Panc1 (cell line): Measurements from ENCODE around the gene N4BP3. TPM values are rescaled to one million over a fixed set of nuclear protein-coding genes. Genes with fewer than 3 reads are reported as not detected.
A peak's percentile ranks its signal among the peaks of the same experiment; 100 is the strongest.
"Not testable (repeated sequence)": the region's sequence is repeated elsewhere in the genome, so short reads cannot be mapped to it uniquely, and the experiment has no call there.

ENCODE experiments used
- ATAC-seq: fragments of 200-7000 bp; cut with Tn5 transposase; 2 replicates; pipeline ENCODE4 v1.9.1; 2020; ENCODE audit warnings: mild to moderate bottlenecking, moderate library complexity
- BruUV-seq: library from RNA; stranded (reverse); fragments of 400-500 nt; replicated peaks from 2 replicates; lab custom pipeline; 2021; lab: Mats Ljungman, UMichigan
- CTCF ChIA-PET: fragments of 300-600 bp; sonication (Branson Sonifier 250); formaldehyde crosslinking; loops from one replicate; lab custom pipeline; 2022; ENCODE audit warnings: antibody characterized with exemption; lab: Charles Lee
- POLR2A ChIA-PET: fragments of 300-600 bp; sonication (Branson Sonifier 250); formaldehyde crosslinking; loops from one replicate; lab custom pipeline; 2022; ENCODE audit warnings: antibody characterized with exemption; lab: Charles Lee
- DNase-seq: peaks from one replicate; pipeline ENCODE4 v3.0.0-alpha.2; 2010; ENCODE audit warnings: low read depth, low spot score
- H3K27ac ChIP-seq: 2 replicates; pipeline ENCODE4 v1.5.1; 2011; ENCODE audit warnings: mild to moderate bottlenecking, low read length, inconsistent platforms
- H3K27me3 ChIP-seq: fragments of 200-500 bp; sonication (Bioruptor generic); 2 replicates; pipeline ENCODE4 v1.6.0; 2014; ENCODE audit warnings: low read length, inconsistent platforms; ENCODE audit not compliant: control insufficient read depth, insufficient read depth
- H3K36me3 ChIP-seq: fragments of 200-500 bp; sonication (Bioruptor generic); 2 replicates; pipeline ENCODE4 v1.5.1; 2014; ENCODE audit warnings: inconsistent platforms, mild to moderate bottlenecking, low read length, moderate library complexity; ENCODE audit not compliant: control insufficient read depth, insufficient read depth
- H3K4me1 ChIP-seq: 2 replicates; pipeline ENCODE4 v1.5.1; 2011; ENCODE audit warnings: inconsistent platforms, mild to moderate bottlenecking, low read length, moderate library complexity; ENCODE audit not compliant: control insufficient read depth, insufficient read depth
- H3K4me3 ChIP-seq, 2 experiments: 2 replicates each; pipeline ENCODE4 v1.5.1; 2011 to 2012; ENCODE audit warnings: low read depth in 2 of 2, low read length in 2 of 2, mild to moderate bottlenecking in 2 of 2, inconsistent platforms in 1 of 2, moderate library complexity in 1 of 2
- H3K9me3 ChIP-seq: fragments of 200-500 bp; sonication (Bioruptor generic); 2 replicates; pipeline ENCODE4 v1.5.1; 2014; ENCODE audit warnings: low read depth, mild to moderate bottlenecking, inconsistent platforms, low read length, moderate library complexity; ENCODE audit not compliant: control insufficient read depth, insufficient read depth
- CTCF ChIP-seq: fragments of 450-650 bp; IDR thresholded peaks from 2 replicates; pipeline ENCODE4 v1.5.1; 2017; ENCODE audit warnings: mild to moderate bottlenecking
- POLR2AphosphoS5 ChIP-seq: IDR thresholded peaks from 2 replicates; pipeline ENCODE4 v1.6.1; 2012; ENCODE audit warnings: mild to moderate bottlenecking, low read depth, low read length, moderate library complexity
- SIN3A ChIP-seq: IDR thresholded peaks from 2 replicates; pipeline ENCODE4 v1.6.1; 2012; ENCODE audit warnings: low read depth, mild to moderate bottlenecking, low read length, moderate library complexity, borderline replicate concordance; ENCODE audit not compliant: insufficient read depth
- TCF7L2 ChIP-seq: IDR thresholded peaks from 2 replicates; pipeline ENCODE4 v1.6.1; 2011; ENCODE audit warnings: mild to moderate bottlenecking, low read depth, low read length, inconsistent platforms
- in situ Hi-C: cut with HindIII; loops from 2 replicates; pipeline ENCODE4 v1.10.0; 2016; ENCODE audit warnings: low sequenced_read_pairs, low pct_unique_long_range_greater_than_20kb
- intact Hi-C: fragments of 100-400 bp; cut with micrococcal nuclease; formaldehyde crosslinking; loops from one replicate; pipeline ENCODE4 v1.10.0; 2022; ENCODE audit not compliant: unreplicated experiment
- total RNA-seq: library from RNA; stranded (reverse); gene quantifications from one replicate; pipeline ENCODE4 v1.2.1, GENCODE V29; 2021; ENCODE audit not compliant: unreplicated experiment
- TF ChIP-seq, protein P1 (sequence below), 2 experiments: IDR thresholded peaks; 2 replicates each; pipeline ENCODE4 v1.6.1; 2011 to 2012; ENCODE audit warnings: low read depth in 2 of 2, control low read depth in 1 of 2, low read length in 1 of 2, mild to moderate bottlenecking in 1 of 2, moderate library complexity in 1 of 2; ENCODE audit not compliant: insufficient read depth in 1 of 2

N4BP3 gene
- total RNA-seq, 1 experiment from 2014 or later: 2.3 TPM

DNA sequence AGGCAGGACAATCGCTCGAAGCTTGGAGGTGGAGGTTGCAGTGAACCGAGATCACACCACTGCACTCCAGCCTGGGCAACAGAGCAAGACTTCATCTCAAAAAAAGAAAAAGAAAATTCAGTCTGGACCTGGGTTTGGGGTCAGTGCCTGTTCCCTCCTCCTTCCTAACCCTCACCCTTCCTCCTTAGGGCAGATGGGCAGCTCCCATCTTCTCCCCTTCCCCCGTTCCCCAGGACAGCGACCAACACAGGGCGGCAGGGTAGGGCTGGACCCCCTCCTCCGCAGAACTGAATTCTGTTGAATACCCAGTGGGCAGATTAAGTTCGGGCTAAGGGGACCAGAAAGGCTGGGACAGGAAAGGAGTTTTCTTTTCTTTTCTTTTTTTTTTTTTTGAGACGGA lies 16.0 kb downstream of the N4BP3 start:
- no peak for ATAC-seq
- in situ Hi-C loops (no loop called here), intact Hi-C loops (no loop called here)
- Histone ChIP-seq H3K27ac (no peak overlapping the region), H3K27me3 (no peaks in the 10 kb centered on the region), H3K4me3 (no peak overlapping the region; a peak in 2 of 4 replicates), H3K4me1 (no peaks in the 10 kb centered on the region; the same call in none of the 2 replicates), H3K9me3 (no peaks in the 10 kb centered on the region), H3K36me3 (no peaks in the 10 kb centered on the region; the same call in 1 of the 2 replicates)
- BruUV-seq: no TSS peak
- TF ChIP-seq TCF7L2 (no peak), CTCF (no peak), SIN3A (no peak), POLR2AphosphoS5 (no peak)
- TF ChIP-seq, protein P1, sequence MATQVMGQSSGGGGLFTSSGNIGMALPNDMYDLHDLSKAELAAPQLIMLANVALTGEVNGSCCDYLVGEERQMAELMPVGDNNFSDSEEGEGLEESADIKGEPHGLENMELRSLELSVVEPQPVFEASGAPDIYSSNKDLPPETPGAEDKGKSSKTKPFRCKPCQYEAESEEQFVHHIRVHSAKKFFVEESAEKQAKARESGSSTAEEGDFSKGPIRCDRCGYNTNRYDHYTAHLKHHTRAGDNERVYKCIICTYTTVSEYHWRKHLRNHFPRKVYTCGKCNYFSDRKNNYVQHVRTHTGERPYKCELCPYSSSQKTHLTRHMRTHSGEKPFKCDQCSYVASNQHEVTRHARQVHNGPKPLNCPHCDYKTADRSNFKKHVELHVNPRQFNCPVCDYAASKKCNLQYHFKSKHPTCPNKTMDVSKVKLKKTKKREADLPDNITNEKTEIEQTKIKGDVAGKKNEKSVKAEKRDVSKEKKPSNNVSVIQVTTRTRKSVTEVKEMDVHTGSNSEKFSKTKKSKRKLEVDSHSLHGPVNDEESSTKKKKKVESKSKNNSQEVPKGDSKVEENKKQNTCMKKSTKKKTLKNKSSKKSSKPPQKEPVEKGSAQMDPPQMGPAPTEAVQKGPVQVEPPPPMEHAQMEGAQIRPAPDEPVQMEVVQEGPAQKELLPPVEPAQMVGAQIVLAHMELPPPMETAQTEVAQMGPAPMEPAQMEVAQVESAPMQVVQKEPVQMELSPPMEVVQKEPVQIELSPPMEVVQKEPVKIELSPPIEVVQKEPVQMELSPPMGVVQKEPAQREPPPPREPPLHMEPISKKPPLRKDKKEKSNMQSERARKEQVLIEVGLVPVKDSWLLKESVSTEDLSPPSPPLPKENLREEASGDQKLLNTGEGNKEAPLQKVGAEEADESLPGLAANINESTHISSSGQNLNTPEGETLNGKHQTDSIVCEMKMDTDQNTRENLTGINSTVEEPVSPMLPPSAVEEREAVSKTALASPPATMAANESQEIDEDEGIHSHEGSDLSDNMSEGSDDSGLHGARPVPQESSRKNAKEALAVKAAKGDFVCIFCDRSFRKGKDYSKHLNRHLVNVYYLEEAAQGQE (IDR thresholded peaks at IDR 0.05; ENCODE audit: insufficient read depth in 1 of 2, low read depth in 2 of 2, low read length in 1 of 2): no peak
- ChIA-PET CTCF (interaction anchor here (0.6 kb wide), 1 partner anchor 27 kb away, joined by 3 read pairs; no protein-coding TSS in a partner anchor), POLR2A (no interaction called here)
- DNase-seq: no peak

GRCh38 chr5:178130234-178130575 lies 16.9 kb downstream of the N4BP3 start:
- in situ Hi-C loops, intact Hi-C loops, H3K4me1 ChIP-seq, H3K9me3 ChIP-seq, H3K27me3 ChIP-seq, ATAC-seq, H3K36me3 ChIP-seq, DNase-seq: not testable (repeated sequence)
- peak overlapping the region; percentile 91 for H3K27ac ChIP-seq
- POLR2A ChIA-PET: interaction anchor here (0.6 kb wide), 1 partner anchor 30 kb away, joined by 7 read pairs; no protein-coding TSS in a partner anchor
- CTCF ChIA-PET: interaction anchor here (0.6 kb wide), 1 partner anchor 52 kb away, joined by 3 read pairs; no protein-coding TSS in a partner anchor
- peak overlapping the region; percentile 66 to 84 for H3K4me3 ChIP-seq
- BruUV-seq: TSS peak; percentile 88
